ENCODE data around the gene MTHFSD.

The MTHFSD gene

DNA sequence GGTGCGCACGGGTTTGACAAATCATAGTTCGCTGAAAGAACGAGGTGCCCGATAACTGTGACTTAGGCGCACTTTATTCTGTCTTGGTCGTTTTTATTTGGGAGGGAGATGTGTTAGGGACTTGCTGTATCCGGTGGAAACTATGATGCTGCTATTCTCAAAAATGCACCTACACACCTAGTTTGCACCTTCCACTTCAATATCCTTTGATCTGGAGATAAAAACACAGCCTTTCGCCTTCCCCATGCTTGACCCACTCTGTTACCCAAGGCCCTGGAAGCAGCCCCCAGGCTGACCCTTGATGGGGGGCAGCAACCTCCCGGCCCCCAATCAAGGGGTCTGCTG is 59.7 kb downstream of the MTHFSD start:
- no peak for DNase-seq (ENCODE audit: low read depth)
- TF ChIP-seq, protein P1, sequence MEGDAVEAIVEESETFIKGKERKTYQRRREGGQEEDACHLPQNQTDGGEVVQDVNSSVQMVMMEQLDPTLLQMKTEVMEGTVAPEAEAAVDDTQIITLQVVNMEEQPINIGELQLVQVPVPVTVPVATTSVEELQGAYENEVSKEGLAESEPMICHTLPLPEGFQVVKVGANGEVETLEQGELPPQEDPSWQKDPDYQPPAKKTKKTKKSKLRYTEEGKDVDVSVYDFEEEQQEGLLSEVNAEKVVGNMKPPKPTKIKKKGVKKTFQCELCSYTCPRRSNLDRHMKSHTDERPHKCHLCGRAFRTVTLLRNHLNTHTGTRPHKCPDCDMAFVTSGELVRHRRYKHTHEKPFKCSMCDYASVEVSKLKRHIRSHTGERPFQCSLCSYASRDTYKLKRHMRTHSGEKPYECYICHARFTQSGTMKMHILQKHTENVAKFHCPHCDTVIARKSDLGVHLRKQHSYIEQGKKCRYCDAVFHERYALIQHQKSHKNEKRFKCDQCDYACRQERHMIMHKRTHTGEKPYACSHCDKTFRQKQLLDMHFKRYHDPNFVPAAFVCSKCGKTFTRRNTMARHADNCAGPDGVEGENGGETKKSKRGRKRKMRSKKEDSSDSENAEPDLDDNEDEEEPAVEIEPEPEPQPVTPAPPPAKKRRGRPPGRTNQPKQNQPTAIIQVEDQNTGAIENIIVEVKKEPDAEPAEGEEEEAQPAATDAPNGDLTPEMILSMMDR (conservative IDR thresholded peaks at IDR 0.05; ENCODE audit: low read depth, low read length), result no peak
- H3K4me3 ChIP-seq (ENCODE audit: low read depth, low read length), result no peak overlapping the region

DNA sequence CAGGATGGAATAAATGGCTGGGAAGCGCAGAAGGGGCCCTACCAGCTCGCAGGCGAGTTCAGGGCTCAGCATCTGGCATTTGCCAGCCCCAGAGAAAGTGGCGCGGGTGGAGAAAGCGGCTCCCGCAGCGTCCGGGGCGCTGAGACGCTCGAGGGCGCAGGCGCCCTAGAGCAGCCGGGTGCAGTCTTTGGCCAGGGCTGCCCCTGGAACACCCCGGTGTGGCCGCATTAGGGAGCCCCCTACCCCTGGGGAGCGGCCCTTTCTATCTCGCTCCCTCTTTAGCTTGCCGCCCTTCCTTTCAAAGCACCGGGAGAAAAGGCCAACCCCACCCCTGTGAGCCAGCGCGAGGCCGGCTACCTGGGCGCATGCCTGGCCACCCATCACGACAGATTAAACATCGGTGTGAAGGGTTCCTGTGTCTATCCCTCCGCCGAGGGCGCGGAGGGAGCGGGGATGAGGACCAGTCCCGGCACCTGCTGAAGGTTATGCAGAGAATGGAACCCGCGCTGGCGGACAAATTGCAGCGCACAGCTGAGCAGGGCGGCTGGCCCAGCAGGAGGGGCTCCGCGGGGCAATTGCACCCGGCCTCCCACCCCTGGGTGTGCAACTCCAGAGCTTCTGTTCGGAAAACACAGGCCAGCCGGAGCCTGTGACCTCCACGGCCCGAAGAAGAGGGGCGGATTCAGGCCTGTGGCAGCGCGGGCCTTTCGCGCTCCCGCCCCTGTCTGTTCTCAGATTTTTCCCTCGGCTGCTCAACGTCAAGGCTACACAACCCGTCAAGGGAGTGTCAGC is 60.3 kb downstream of the MTHFSD start:
- TF ChIP-seq, protein P1 (conservative IDR thresholded peaks at IDR 0.05; ENCODE audit: low read depth, low read length), result no peak
- H3K4me3 ChIP-seq (ENCODE audit: low read depth, low read length), result no peak overlapping the region
- no peak for DNase-seq (ENCODE audit: low read depth)

DNA sequence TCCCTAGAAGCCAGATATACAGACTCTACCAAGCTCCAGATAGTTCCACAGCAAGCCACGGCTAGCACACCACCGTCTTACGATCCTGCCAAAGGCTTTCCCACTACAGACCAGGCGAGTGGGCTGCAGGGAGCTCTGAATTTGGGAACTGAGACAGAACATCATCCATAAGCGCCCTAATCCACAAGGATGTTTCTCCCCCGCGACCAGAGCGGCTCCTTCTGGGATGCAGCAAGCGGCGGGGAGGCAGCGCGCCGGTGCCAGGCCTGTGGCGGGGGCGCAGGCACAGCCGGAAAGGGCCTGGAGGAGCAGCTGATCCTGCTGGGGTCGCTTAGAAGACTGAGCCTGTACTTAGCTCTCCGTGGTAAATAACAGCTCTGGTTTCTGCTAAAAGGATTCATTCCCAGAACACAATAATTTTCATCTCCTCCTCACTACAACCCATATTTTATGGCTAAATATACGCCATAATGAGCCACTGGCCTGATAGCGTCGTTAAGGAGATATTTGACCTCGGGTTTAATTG is 60.9 kb downstream of the MTHFSD start:
- no peak overlapping the region for H3K4me3 ChIP-seq (ENCODE audit: low read depth, low read length)
- TF ChIP-seq, protein P1 (conservative IDR thresholded peaks at IDR 0.05; ENCODE audit: low read depth, low read length), result no peak
- no peak for DNase-seq (ENCODE audit: low read depth)

DNA sequence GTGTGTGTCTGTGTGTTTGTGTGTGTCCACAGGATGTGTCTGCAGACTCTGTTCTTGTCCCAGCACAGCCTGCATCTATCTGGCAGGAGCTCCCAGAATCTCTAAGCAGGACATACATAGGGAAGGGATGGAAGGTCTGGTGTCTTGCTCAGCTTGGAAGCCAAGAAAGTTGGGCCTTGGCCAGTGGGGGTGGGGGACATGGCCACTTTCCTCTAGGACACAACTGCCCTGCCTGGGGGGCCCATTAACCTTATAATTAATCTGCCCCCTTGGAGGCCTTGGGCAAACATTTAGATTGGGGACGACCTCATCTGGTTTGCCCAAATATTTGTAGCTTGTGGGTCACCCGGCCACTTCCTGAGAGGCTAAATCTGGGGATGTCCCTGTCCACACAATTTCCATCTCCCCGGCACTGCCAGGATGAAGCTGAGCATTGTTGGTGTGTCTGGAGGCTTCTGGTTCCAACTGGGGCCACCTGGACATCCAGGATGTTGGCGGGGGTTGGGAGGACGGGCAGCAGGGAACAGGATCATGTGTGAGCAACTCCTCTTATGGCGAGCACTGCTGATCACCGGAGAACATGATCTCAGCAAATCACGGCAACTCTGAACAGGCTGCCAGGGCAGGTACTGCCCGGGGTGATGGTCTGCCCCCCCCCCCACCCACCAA is 61.9 kb downstream of the MTHFSD start:
- H3K4me3 ChIP-seq (ENCODE audit: low read depth, low read length), result no peak overlapping the region
- TF ChIP-seq, protein P1 (conservative IDR thresholded peaks at IDR 0.05; ENCODE audit: low read depth, low read length), result no peak
- no peak for DNase-seq (ENCODE audit: low read depth)

DNA sequence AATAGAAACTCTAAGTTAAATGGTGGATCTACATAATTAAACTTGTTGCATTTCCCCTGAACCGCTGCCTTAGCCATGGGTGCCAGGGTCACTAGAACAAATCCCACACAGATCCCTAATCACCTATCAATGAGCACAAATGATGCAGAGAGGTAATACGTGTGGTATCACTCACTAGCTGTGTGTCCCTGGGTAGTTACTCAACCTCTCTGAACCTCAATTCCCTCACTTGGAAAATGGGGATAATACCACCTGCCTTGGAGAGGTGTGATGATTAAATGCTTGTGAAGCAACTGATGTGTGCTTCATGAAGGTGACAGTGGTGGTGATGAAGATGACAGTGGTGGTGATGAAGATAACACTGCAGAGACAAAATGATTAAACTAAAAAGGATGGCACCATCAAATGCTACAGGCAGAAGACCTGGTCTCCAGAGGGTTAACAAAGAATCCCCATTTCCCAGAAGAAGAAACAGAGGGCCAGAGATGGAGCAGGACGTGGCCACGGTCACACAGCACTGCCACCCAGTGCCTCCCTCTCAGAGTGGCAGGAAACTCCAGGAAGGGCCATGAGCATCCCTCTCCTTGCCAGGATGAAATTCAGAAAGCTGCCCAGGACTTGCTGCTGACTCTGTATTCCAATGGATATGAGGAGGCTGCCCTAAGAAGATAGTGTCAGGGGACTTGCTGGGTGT is 62.6 kb downstream of the MTHFSD start:
- TF ChIP-seq, protein P1 (conservative IDR thresholded peaks at IDR 0.05; ENCODE audit: low read depth, low read length), result no peak
- H3K4me3 ChIP-seq (ENCODE audit: low read depth, low read length), result no peak overlapping the region
- no peak for DNase-seq (ENCODE audit: low read depth)

DNA sequence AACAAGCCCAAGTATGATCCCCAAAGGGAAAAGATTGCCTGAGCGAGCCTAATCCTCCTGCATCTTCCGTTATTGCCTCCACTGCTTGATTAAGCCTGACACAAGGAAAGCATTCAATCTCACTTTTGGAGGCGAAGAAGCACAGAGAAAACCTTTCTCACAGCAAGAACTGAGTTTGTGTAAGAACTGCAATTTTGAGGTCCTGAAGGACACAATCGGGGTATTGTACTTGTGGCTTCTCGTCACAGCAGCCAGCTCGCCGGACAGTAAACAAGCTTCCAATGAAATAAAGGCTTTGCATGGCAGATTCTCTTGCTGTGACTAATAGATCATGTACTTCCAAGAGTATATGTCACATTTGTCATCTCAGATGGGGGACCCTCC is 63.4 kb downstream of the MTHFSD start:
- no peak overlapping the region for H3K4me3 ChIP-seq (ENCODE audit: low read depth, low read length)
- no peak for DNase-seq (ENCODE audit: low read depth)
- TF ChIP-seq, protein P1 (conservative IDR thresholded peaks at IDR 0.05; ENCODE audit: low read depth, low read length), result no peak

Measured in choroid plexus epithelial cell (primary cell).